ENCODE data around the gene ARPC4. TPM values are rescaled to one million over a fixed set of nuclear protein-coding genes. Genes with fewer than 3 reads are reported as not detected.

ARPC4 gene
- total RNA-seq, 1 donor from 2014 or later: 156 TPM

GRCh38 chr3:9808345-9809037 lies 15.6 kb downstream of the ARPC4 start:
- peak overlapping the region; percentile 86 for H3K4me3 Mint-ChIP-seq
- no peaks in the 10 kb centered on the region for H3K9me3 Mint-ChIP-seq
- TF ChIP-seq, protein P1, sequence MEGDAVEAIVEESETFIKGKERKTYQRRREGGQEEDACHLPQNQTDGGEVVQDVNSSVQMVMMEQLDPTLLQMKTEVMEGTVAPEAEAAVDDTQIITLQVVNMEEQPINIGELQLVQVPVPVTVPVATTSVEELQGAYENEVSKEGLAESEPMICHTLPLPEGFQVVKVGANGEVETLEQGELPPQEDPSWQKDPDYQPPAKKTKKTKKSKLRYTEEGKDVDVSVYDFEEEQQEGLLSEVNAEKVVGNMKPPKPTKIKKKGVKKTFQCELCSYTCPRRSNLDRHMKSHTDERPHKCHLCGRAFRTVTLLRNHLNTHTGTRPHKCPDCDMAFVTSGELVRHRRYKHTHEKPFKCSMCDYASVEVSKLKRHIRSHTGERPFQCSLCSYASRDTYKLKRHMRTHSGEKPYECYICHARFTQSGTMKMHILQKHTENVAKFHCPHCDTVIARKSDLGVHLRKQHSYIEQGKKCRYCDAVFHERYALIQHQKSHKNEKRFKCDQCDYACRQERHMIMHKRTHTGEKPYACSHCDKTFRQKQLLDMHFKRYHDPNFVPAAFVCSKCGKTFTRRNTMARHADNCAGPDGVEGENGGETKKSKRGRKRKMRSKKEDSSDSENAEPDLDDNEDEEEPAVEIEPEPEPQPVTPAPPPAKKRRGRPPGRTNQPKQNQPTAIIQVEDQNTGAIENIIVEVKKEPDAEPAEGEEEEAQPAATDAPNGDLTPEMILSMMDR (conservative IDR thresholded peaks at IDR 0.05): peak; percentile 44
- peaks cover 28% of the 10 kb centered on the region for H3K4me1 Mint-ChIP-seq
- H3K27me3 Mint-ChIP-seq (ENCODE audit: low read depth): no peaks in the 10 kb centered on the region
- no peak for DNase-seq (ENCODE audit: low read depth, low spot score)
- no peak overlapping the region for H3K27ac Mint-ChIP-seq (ENCODE audit: unreplicated experiment)
- peaks cover 9% of the 10 kb centered on the region for H3K36me3 Mint-ChIP-seq (ENCODE audit: low read depth)

- no peak for DNase-seq (ENCODE audit: low read depth, low spot score)
- peaks cover 28% of the 10 kb centered on the region for H3K4me1 Mint-ChIP-seq
- H3K9me3 Mint-ChIP-seq: no peaks in the 10 kb centered on the region
- H3K4me3 Mint-ChIP-seq: peak overlapping the region; percentile 86
- peak overlapping the region; percentile 13 for H3K27ac Mint-ChIP-seq (ENCODE audit: unreplicated experiment)
- TF ChIP-seq, protein P1 (conservative IDR thresholded peaks at IDR 0.05): no peak
- peaks cover 2% of the 10 kb centered on the region for H3K36me3 Mint-ChIP-seq (ENCODE audit: low read depth)
- H3K27me3 Mint-ChIP-seq (ENCODE audit: low read depth): no peaks in the 10 kb centered on the region
These were observed 16.3 kb downstream of the ARPC4 start for GRCh38 chr3:9809239-9809614.

GRCh38 chr3:9809615-9810432 lies 16.9 kb downstream of the ARPC4 start, which contains the start of gene TTLL3:
Gene TTLL3, plus strand, starts transcription at chr3:9810262. Its CDS starts 400 bp downstream, at chr3:9810662.
- H3K4me3 Mint-ChIP-seq: peak within 1 kb of the TSS; percentile 86
- DNase-seq (ENCODE audit: low read depth, low spot score): peak; percentile 67
- TF ChIP-seq, protein P1 (conservative IDR thresholded peaks at IDR 0.05): peak; percentile 23
- peaks cover 28% of the 10 kb centered on the region for H3K4me1 Mint-ChIP-seq
- no peaks in the 10 kb centered on the region for H3K9me3 Mint-ChIP-seq
- H3K36me3 Mint-ChIP-seq (ENCODE audit: low read depth): no peaks in the 10 kb centered on the region
- no peaks in the 10 kb centered on the region for H3K27me3 Mint-ChIP-seq (ENCODE audit: low read depth)
- peak within 1 kb of the TSS; percentile 62 for H3K27ac Mint-ChIP-seq (ENCODE audit: unreplicated experiment)

GRCh38 chr3:9810433-9810770 lies 17.5 kb downstream of the ARPC4 start:
- TF ChIP-seq, protein P1 (conservative IDR thresholded peaks at IDR 0.05): no peak

DNA sequence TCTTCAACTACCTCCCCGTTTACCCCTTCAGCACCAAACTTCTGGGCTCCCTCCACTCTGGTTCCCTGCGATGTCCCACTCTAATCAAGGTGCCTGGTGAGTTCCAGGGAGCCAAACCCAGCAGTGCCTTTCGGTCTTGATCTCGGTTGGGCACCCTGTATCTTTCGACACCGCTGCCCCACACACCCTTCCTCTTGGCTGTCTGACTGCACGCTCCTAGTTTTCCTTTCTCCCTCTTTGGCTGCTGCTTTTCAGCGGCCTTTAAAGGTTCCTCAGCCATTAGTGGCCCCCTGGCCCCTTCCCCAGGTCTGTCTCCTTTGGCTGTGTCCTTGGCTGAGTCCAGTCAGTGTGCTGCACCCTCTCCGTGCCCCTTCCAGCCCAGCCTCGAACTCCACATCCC lies 18.0 kb downstream of the ARPC4 start:
- Mint-ChIP-seq H3K9me3 (no peaks in the 10 kb centered on the region), H3K4me3 (peak overlapping the region; percentile 76), H3K27ac (ENCODE audit: unreplicated experiment) (peak overlapping the region; percentile 44), H3K36me3 (ENCODE audit: low read depth) (no peaks in the 10 kb centered on the region), H3K4me1 (peaks cover 28% of the 10 kb centered on the region), H3K27me3 (ENCODE audit: low read depth) (no peaks in the 10 kb centered on the region)
- TF ChIP-seq, protein P1 (conservative IDR thresholded peaks at IDR 0.05): no peak
- DNase-seq (ENCODE audit: low read depth, low spot score): no peak

More at GRCh38 chr3:9810433-9810770, 17.5 kb downstream of the ARPC4 start:
- Mint-ChIP-seq H3K4me3 (peak overlapping the region; percentile 76), H3K27ac (ENCODE audit: unreplicated experiment) (peak overlapping the region; percentile 62), H3K9me3 (no peaks in the 10 kb centered on the region), H3K4me1 (peaks cover 28% of the 10 kb centered on the region), H3K36me3 (ENCODE audit: low read depth) (no peaks in the 10 kb centered on the region), H3K27me3 (ENCODE audit: low read depth) (no peaks in the 10 kb centered on the region)
- no peak for DNase-seq (ENCODE audit: low read depth, low spot score)
